Measurements from ENCODE around the gene NOL7. TPM values are rescaled to one million over a fixed set of nuclear protein-coding genes. Genes with fewer than 3 reads are reported as not detected.

NOL7 gene
- total RNA-seq, 6 experiments from 2014 or later: 12.9 to 68.2 (median 25.1) TPM

DNA sequence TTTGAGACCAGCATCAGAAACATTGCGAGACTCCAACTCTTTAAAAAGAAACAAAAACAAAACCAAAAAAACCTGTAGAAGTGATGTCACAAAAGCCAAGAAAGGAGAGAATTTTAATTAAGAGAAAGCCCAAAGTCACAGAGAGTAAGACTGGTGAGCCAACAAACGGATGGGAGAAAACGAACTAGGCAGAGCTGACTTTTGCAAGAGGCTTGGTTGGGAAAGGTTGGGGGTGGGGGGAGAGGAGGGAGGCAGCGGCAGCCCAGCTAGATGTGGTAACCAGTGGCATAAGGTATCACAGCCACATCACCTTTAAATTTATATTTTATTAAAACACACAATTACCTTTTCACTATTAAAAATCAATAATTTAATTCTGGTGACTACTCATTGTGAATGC lies 23.5 kb downstream of the NOL7 start:
- DNase-seq: no peak
- Histone ChIP-seq H3K4me3 (no peak overlapping the region), H3K4me1 (no peaks in the 10 kb centered on the region), H3K27me3 (no peaks in the 10 kb centered on the region), H3K36me3 (peaks cover 0 to 14% (median 3%) of the 10 kb centered on the region in 4 donors), H3K9me3 (no peaks in the 10 kb centered on the region), H3K27ac (no peak overlapping the region)
- ATAC-seq: no peak
- WGBS (ENCODE audit: insufficient coverage, low coverage, low lambda C conversion rate, missing lambda C conversion rate): 66% methylated on average over 4 of the region's 4 CpGs
- TF ChIP-seq POLR2A (IDR thresholded peaks at IDR 0.05): no peak
- TF ChIP-seq, protein P1, sequence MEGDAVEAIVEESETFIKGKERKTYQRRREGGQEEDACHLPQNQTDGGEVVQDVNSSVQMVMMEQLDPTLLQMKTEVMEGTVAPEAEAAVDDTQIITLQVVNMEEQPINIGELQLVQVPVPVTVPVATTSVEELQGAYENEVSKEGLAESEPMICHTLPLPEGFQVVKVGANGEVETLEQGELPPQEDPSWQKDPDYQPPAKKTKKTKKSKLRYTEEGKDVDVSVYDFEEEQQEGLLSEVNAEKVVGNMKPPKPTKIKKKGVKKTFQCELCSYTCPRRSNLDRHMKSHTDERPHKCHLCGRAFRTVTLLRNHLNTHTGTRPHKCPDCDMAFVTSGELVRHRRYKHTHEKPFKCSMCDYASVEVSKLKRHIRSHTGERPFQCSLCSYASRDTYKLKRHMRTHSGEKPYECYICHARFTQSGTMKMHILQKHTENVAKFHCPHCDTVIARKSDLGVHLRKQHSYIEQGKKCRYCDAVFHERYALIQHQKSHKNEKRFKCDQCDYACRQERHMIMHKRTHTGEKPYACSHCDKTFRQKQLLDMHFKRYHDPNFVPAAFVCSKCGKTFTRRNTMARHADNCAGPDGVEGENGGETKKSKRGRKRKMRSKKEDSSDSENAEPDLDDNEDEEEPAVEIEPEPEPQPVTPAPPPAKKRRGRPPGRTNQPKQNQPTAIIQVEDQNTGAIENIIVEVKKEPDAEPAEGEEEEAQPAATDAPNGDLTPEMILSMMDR (IDR thresholded peaks at IDR 0.05): no peak
- intact Hi-C loops (cut with DNase I): no loop called here

DNA sequence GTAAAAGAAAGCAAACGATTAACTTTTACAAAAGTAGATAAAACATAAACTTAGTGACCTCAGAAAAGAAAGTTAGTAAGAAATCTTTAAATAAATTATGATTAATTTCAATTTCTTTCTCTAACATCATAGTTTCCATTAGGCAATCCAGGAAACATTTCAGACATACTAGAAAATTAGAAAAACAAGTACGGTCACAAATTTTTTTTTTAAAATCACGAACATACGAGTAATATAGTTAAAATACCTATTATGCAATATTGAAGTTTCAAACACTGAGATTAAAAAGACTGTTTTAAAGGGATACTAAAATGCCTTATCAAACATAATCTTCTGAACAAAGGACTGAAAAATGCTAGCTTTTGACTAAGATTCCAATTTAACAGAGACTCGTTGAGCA lies 26.2 kb downstream of the NOL7 start:
- intact Hi-C loops (cut with DNase I): no loop called here

DNA sequence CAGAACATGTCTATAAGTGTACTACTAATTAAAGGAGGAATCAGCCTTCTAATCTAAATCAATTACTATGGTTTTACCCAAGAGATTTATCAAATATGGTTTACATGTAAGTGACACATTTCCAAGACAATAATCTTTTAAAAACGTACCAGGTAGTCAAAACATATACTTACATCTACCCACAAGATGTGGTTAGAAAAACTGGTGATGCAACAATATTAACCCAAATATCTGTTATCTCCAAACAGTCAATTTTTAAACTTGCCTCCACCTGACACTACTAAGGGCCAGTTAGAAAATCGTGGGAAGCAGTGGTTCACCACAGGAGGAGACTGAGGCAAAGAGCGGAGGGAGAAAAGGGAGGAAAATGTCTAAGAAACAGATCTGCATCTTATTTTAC lies 28.0 kb downstream of the NOL7 start:
- H3K27me3 ChIP-seq: no peaks in the 10 kb centered on the region
- ATAC-seq (no peak), DNase-seq (no peak)
- no peak for TF ChIP-seq POLR2A (IDR thresholded peaks at IDR 0.05)
- TF ChIP-seq, protein P1 (IDR thresholded peaks at IDR 0.05): no peak
- WGBS (ENCODE audit: insufficient coverage, low coverage, low lambda C conversion rate, missing lambda C conversion rate): 87% methylated on average over 3 of the region's 3 CpGs
- intact Hi-C loops (cut with DNase I): no loop called here
- no peak overlapping the region for H3K4me3 ChIP-seq
- no peak overlapping the region for H3K27ac ChIP-seq
- peaks cover 0 to 6% (median under 1%) of the 10 kb centered on the region in 4 donors for H3K36me3 ChIP-seq
- H3K4me1 ChIP-seq: no peaks in the 10 kb centered on the region
- H3K9me3 ChIP-seq: no peaks in the 10 kb centered on the region

More for the DNA sequence above, 26.2 kb downstream of the NOL7 start:
- H3K27me3 ChIP-seq: no peaks in the 10 kb centered on the region
- no peak for DNase-seq
- TF ChIP-seq, protein P1 (IDR thresholded peaks at IDR 0.05): no peak
- TF ChIP-seq POLR2A (IDR thresholded peaks at IDR 0.05): no peak
- H3K4me3 ChIP-seq: no peak overlapping the region
- H3K4me1 ChIP-seq: no peaks in the 10 kb centered on the region
- H3K36me3 ChIP-seq: peaks cover 0 to 14% (median 3%) of the 10 kb centered on the region in 4 donors
- H3K9me3 ChIP-seq: no peaks in the 10 kb centered on the region
- no peak overlapping the region for H3K27ac ChIP-seq
- no peak for ATAC-seq
- 61% methylated on average over 5 of the region's 5 CpGs for WGBS (ENCODE audit: insufficient coverage, low coverage, low lambda C conversion rate, missing lambda C conversion rate)

DNA sequence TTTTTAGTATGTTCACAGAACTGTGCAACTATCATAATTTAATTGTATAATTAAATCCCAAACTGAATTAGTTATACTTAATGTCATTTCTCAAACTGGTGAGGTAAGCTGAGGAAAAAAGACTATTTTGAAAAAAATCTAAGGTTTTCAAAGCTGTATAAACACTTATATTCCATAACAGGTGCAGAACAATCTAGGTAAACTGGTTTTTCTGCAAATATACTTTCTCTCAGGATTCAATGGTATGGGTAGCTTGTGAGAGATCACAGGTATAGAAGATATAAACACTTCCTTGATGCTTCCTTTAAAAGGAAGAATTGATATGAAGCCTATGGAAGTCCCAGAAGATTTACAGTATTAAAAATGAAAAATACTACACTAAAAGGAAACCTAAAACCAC lies 33.7 kb downstream of the NOL7 start:
- DNase-seq (no peak), ATAC-seq (no peak)
- Histone ChIP-seq H3K4me1 (no peaks in the 10 kb centered on the region), H3K36me3 (no peaks in the 10 kb centered on the region), H3K27me3 (no peaks in the 10 kb centered on the region), H3K9me3 (no peaks in the 10 kb centered on the region), H3K4me3 (no peak overlapping the region), H3K27ac (no peak overlapping the region)
- TF ChIP-seq, protein P1 (IDR thresholded peaks at IDR 0.05): no peak
- no peak for TF ChIP-seq POLR2A (IDR thresholded peaks at IDR 0.05)
- intact Hi-C loops (cut with DNase I): no loop called here

DNA sequence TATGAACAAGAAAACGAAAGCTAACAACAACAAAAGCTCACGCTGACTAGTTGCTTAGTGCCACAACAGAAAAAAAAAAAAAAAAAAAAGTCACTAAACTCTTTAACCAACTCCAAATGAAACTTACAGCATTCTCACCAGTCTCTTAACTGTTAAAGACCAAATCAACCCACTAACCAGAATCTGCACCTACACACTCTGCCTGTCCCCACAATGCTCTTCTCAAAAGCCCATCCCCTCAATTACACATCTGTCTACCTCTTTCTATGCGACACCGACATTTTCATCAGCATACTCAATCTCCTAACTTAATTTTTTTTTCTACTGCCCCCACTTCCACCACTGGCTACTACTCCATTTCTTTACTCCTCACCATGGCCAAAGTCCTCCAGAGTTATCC lies 34.3 kb downstream of the NOL7 start:
- H3K4me1 ChIP-seq: no peaks in the 10 kb centered on the region
- no peak for DNase-seq
- H3K27me3 ChIP-seq: no peaks in the 10 kb centered on the region
- no peak for ATAC-seq
- no peak overlapping the region for H3K4me3 ChIP-seq
- no peak for TF ChIP-seq POLR2A (IDR thresholded peaks at IDR 0.05)
- TF ChIP-seq, protein P1 (IDR thresholded peaks at IDR 0.05): no peak
- no peaks in the 10 kb centered on the region for H3K9me3 ChIP-seq
- H3K36me3 ChIP-seq: no peaks in the 10 kb centered on the region
- intact Hi-C loops (cut with DNase I): no loop called here
- 98% methylated on average over 4 of the region's 4 CpGs for WGBS (ENCODE audit: insufficient coverage, low coverage, low lambda C conversion rate, missing lambda C conversion rate)
- no peak overlapping the region for H3K27ac ChIP-seq
